Hypothalamus (tissue), 51 donors: ENCODE data around the gene GABPB1.

ENCODE experiments used
- DNase-seq, 51 donors: peaks; one replicate each; lab custom pipeline; 2025; lab: John Stamatoyannopoulos, UW

The GABPB1 gene

GRCh38 chr15:50345298-50345697 is 9.7 kb downstream of the GABPB1 start:
- DNase-seq = no peak

GRCh38 chr15:50344006-50344464 is 11.0 kb downstream of the GABPB1 start:
- no peak for DNase-seq

DNA sequence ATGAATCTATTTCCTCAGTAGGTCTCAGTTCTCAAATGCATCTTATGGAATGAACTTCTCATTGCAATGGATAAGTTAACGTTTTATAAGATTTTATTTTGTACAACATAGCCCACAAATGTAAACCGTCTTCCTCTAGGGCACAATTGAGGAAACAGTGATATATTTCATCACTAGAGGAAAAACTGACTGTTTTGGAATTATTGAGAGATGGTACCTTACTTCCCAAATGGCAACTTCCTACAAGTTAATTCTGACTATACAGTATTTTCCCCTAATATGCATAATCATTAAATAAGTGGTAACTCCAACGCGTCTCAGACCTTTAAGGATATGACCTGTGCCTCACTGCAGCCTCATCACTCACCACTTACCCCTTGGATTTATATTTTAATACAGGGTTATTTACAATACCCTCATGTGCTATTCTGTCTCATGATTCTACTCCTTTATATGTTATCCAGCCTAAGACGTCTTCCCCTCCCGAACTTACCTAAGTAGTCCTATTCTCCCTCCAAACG is 13.3 kb downstream of the GABPB1 start:
- DNase-seq = no peak

DNA sequence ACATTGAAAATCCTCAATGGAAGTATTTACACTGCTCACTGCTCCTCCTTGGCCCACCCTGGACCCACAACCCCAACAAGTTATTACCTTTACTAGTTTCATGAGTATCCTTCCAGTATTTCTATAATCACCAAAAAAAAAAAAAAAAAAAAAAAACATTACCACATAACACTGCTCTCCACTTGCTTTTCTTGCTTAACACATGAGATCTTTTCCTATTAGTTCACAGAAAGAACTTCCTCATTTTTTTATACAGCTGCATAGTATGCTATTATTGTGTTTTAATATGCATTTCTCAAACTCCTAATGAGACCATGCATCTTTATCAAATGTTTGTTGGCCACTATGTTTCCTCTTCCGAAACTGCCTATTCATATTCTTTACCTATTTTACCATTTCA is 14.6 kb downstream of the GABPB1 start:
- no peak for DNase-seq

- DNase-seq = no peak
These were observed 15.3 kb downstream of the GABPB1 start for GRCh38 chr15:50339717-50340116.

- no peak for DNase-seq
These were observed 19.7 kb downstream of the GABPB1 start for GRCh38 chr15:50335251-50335650.

DNA sequence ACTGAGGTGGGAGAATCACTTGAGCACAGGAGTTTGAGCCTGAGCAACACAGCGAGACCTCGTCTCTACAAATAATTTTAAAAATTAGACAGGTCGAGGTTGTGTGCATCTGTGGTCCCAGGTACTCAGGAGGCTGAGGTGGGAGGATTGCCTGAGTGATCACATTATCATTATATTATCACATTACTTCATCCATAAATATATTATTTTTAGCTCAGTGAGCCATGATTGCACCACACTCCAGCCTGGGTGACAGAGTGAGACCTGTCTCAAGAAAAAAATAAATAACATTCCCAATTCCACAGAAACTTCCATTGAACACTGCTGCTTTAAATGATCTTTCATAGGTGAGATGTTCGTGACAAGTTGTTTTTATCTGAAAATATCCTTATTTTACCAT is 21.8 kb downstream of the GABPB1 start:
- DNase-seq = no peak

DNA sequence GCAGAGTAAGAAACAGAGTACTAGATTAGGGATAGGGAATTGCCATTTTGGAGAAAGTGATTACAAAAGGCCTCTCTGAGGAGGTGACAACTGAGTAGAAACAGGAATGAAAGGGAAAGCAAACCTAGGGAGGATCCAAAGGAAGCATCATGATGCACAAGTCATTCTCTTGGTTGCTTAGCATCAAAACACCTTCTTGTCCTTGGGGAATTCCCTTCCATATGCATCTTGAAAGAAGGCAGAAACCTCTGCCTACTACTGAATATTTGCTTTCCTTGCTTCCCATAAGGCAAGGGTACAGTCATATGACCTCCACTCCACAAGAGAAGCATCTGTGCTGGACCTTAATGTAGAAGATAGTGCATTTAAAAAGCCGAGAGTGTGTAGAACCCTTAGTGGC is 24.1 kb downstream of the GABPB1 start:
- no peak for DNase-seq

DNA sequence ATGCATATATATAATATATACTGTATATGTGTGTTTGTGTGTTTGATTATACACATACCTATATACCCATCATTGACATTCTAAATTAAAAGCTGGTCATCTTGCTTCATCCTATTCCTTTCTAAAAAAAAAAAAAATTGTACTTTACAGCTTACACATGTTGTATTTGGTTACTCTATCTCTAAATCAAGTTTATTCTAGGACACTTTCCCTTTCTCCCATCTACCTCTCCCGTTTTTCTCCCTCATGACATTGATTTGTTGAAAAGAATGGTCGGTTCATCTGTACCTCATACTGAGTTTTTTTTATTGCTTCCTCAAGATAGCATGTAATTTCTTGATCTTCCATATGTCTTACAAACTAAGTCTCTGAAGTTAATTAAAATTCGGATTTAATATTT is 26.9 kb downstream of the GABPB1 start:
- DNase-seq = no peak

GRCh38 chr15:50321680-50322210 is 33.3 kb downstream of the GABPB1 start:
- no peak for DNase-seq

GRCh38 chr15:50320504-50320903 is 34.5 kb downstream of the GABPB1 start:
- no peak for DNase-seq

DNA sequence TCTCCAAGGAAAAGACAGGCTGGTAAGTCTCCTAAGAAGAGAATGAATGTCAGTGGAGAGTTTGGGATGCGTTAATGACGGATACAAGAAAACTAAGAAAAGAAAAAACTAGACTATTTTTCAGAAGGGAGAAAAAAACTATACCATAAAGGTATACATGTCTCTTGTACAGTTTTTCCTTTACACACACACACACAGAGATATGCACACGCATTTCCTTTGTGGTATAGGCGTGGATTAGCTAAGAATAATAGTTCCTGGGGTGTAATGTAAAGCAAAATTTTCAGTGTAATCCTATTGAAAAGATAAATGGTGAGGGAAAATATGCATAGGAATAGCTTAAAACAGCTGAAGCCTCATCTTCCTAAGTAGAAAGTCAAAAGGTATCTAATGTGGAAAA is 36.3 kb downstream of the GABPB1 start:
- no peak for DNase-seq

DNA sequence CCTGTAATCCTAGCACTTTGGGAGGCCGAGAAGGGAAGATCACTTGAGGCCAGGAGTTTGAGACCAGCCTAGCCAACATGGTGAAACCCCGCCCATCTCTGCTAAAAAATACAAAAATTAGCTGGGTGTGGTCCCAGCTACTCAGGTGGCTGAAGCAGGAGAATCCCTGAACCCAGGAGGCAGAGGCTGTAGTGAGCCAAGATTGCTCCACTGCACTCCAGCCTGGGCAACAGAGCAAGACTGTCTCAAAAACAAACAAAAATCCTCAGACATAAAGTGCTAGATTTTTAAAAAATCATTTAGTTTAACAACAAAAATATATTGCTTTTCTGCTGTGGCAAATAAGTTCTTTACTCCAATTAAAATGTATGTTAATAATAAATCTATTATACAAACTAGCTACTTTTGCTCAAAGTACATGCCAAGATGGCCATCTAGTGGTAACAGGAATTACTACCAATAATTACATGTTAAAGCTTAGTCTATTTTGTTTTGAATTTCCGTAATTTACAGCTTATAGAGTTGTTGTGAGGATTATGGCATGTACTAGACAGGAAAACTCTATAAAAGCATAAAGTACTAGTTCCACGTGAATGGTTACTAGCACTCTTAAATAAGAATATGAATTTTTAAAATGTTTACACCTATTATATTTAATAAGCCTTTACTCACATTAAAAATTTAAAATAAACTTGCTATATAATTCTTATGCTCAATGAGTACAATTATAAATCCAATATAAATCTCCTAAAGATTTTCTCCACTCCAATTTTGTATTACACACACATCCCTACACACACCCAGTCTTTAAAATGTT is 39.0 kb downstream of the GABPB1 start:
- no peak for DNase-seq

DNA sequence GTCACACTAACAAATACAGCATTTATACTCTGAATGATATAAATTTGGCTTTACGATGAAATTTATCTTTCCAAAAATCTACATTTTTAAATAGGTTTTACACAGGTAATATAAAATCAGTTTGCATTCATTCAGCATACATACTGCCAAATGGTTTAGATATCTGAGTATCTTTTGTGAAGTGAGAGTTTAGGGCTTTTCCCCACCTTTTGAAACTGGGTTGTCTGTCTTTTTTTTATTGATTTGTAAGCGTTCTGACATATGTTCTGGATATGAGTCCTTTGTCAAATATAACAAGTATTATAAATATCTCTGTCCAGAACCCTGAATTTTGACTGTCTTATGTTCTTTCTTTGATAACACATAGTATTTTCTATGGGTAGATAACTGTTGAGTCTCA is 42.4 kb downstream of the GABPB1 start:
- no peak for DNase-seq

DNA sequence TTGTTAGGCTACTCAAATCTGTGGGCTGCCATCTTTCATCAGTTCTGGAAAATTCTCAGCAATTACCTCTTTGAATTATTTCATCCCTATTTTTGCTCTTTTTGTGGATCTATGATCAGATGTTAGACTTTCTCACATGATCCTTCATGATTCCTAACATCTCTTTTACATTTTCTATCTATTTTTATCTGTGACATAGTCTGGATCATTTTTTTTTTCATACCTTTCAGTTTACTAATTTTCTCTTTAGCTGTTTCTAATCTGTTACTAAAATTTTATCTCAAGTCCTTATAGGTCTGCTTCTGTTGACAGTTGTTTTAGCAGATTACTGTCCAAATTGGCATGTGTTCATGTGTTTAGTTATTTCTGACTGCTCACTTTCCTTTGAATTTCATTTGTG is 47.2 kb downstream of the GABPB1 start:
- DNase-seq = no peak

DNA sequence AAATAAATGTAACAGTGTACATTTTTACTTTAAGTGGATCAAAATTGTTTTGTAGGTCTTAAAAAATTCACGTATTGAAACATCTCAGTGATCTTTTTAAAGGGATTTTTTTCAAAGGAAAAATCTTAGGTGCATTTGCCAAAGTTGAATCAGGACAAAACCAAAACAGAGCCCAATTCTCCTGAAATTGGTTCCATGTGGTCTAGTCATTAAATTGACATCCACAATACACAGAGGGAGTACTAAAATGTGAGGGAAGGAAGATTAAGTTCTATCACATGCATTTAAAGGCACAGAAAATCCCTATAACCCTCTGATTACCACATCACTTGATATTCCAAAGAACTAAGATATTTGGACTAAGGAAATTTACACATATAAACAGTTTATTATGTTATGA is 50.2 kb downstream of the GABPB1 start:
- no peak for DNase-seq

DNA sequence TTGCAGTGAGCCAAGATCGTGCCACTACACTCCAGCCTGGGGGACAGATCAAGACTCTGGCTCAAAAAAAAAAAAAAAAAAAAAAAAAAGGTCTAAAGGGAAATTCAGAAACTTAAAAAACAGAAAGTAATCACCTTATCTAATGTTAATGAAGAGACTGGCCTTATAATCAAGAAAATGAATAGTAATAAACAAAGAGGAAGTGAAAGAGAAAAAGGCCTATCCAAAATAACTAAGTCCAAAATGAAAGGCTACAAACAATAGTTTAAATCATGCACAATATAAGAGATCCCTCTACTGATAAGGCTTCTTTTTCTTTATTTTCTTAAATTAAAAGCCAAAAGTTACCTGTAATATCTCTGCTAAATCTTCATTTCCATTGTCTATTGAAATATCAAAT is 52.4 kb downstream of the GABPB1 start:
- no peak for DNase-seq

DNA sequence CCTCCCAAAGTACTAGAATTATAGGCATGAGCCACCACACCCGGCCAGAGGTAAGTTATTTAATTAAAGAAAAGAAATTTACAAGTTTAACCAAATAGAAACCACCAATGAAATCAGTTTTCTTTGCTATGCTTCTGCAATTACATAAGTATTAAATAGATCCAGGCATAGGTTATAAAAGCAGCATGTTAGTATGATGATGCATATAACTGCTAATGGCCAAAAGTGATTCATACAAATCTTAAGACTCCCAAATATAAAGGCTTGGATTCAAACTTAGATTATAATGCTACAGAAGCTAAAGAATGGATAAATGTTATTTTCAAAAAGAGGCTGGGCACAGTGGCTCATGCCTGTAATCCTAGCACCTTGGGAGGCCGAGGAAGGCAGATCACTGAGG is 56.7 kb downstream of the GABPB1 start:
- no peak for DNase-seq

DNA sequence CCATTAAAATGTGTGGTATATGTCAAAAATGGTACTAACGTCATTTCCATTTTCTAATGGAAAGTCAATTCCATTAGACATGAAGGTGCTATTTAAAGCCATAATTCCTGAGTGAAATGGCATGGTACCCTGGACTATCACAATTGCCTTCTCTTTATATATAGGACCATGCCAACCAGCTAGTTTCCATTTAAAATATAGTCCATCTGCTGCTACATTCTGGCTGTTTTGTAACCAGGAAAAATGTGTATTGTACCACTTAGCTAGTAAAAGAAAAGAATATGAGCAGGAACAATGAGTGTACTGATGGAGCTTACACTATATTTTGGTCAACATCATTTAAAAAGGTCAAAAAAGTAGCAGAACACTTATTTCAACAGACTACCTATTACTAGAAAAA is 59.0 kb downstream of the GABPB1 start:
- no peak for DNase-seq

- no peak for DNase-seq
These were observed 65.2 kb downstream of the GABPB1 start for GRCh38 chr15:50289749-50290148.

DNA sequence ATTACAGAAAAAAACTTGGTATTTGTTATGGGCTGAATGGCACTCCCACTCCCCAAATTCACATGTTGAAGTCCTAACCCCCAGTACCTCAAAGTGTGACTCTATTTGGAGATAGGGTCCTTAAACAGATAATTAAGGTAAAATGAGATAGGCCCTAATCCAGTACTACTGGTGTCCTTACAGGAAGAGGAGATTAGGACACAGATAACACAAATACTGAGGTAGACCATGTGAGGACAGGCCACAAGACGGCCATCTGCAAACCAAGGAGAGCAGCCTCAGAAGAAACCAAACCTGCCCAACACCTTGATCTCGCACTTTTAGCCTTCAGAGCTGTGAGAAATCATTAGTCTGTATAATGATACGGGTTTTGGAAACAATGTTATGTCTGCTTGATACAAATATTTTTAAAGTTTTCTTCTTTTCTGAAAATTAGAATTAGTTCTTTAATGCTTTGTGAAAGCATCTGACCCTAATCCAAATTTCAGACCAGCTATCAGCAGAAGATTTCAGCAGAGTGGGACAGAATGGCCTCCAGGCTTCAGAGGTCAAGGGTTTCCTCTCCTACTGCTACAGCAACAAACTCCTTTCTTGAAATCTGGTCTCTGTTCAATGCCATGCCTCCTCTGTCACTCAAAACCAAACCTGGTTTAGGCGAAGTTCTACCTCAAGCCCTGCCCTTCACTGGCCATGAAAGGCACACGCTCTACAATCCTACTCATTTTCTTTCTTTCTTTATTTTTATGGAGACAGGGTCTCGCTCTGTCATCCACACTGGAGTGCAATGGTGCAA is 67.5 kb downstream of the GABPB1 start:
- DNase-seq = no peak

GRCh38 chr15:50281427-50281826 is 73.6 kb downstream of the GABPB1 start:
- no peak for DNase-seq
